HepG2 (cell line): ENCODE data around the gene RPRD2. TPM values are rescaled to one million over a fixed set of nuclear protein-coding genes. Genes with fewer than 3 reads are reported as not detected.
A peak's percentile ranks its signal among the peaks of the same experiment; 100 is the strongest.

ENCODE experiments used
- ARID5B ChIP-seq: IDR thresholded peaks from 2 replicates; pipeline ENCODE4 v1.4.0; 2020; ENCODE audit warnings: mild to moderate bottlenecking, missing genetic modification reagents
- E2F5 ChIP-seq: sonication (generic); formaldehyde crosslinking; conservative IDR thresholded peaks from 2 replicates; pipeline ENCODE4 v1.4.0; 2020; ENCODE audit warnings: missing genetic modification reagents
- GATAD1 ChIP-seq: IDR thresholded peaks from 2 replicates; pipeline ENCODE4 v1.6.1; 2016; ENCODE audit warnings: missing genetic modification reagents, missing compliant biosample characterization
- HMGA1 ChIP-seq: sonication (generic); formaldehyde crosslinking; conservative IDR thresholded peaks from 2 replicates; pipeline ENCODE4 v1.4.0; 2020; ENCODE audit warnings: missing genetic modification reagents
- KDM1A ChIP-seq: IDR thresholded peaks from 2 replicates; pipeline ENCODE4 v1.6.1; 2016; ENCODE audit warnings: missing compliant biosample characterization
- NCOA2 ChIP-seq: sonication (generic); formaldehyde crosslinking; IDR thresholded peaks from 2 replicates; pipeline ENCODE4 v1.8.0; 2022; ENCODE audit warnings: inconsistent platforms
- NFYB ChIP-seq: sonication (generic); formaldehyde crosslinking; IDR thresholded peaks from 2 replicates; pipeline ENCODE4 v1.4.0; 2020; ENCODE audit warnings: missing genetic modification reagents
- PHF8 ChIP-seq: sonication (generic); formaldehyde crosslinking; IDR thresholded peaks from 2 replicates; pipeline ENCODE4 v1.5.0; 2020; ENCODE audit warnings: missing genetic modification reagents
- POGK ChIP-seq: sonication (generic); formaldehyde crosslinking; conservative IDR thresholded peaks from 2 replicates; pipeline ENCODE4 v1.8.0; 2022; ENCODE audit warnings: mild to moderate bottlenecking, moderate library complexity, missing genetic modification reagents
- RBAK ChIP-seq: sonication (generic); formaldehyde crosslinking; IDR thresholded peaks from 2 replicates; pipeline ENCODE4 v1.5.1; 2020; ENCODE audit warnings: mild to moderate bottlenecking, missing genetic modification reagents
- RBFOX2 ChIP-seq: fragments of 200-400 bp; formaldehyde crosslinking; IDR thresholded peaks from 2 replicates; pipeline ENCODE4 v1.6.1; 2017; ENCODE audit warnings: low read depth, mild to moderate bottlenecking, low read length
- RCOR2 ChIP-seq: IDR thresholded peaks from 2 replicates; pipeline ENCODE4 v1.6.1; 2016; ENCODE audit warnings: missing biosample characterization, missing genetic modification reagents
- SMAD1 ChIP-seq: sonication (generic); formaldehyde crosslinking; IDR thresholded peaks from 2 replicates; pipeline ENCODE4 v1.4.0; 2020; ENCODE audit warnings: missing genetic modification reagents, low read depth, mild to moderate bottlenecking, borderline replicate concordance
- SNAPC2 ChIP-seq: sonication (generic); formaldehyde crosslinking; IDR thresholded peaks from 2 replicates; pipeline ENCODE4 v1.8.1; 2022; ENCODE audit warnings: mild to moderate bottlenecking, missing genetic modification reagents
- ZKSCAN5 ChIP-seq: sonication (generic); formaldehyde crosslinking; IDR thresholded peaks from 2 replicates; pipeline ENCODE4 v1.5.1; 2020; ENCODE audit warnings: mild to moderate bottlenecking, missing genetic modification reagents
- ZNF251 ChIP-seq: sonication (generic); formaldehyde crosslinking; IDR thresholded peaks from 2 replicates; pipeline ENCODE4 v1.9.0; 2021; ENCODE audit warnings: mild to moderate bottlenecking, missing genetic modification reagents
- ZNF383 ChIP-seq: sonication (generic); formaldehyde crosslinking; IDR thresholded peaks from 2 replicates; pipeline ENCODE4 v1.4.0; 2020; ENCODE audit warnings: missing genetic modification reagents, mild to moderate bottlenecking, borderline replicate concordance
- ZNF501 ChIP-seq: sonication (generic); formaldehyde crosslinking; IDR thresholded peaks from 2 replicates; pipeline ENCODE4 v1.5.1; 2020; ENCODE audit warnings: mild to moderate bottlenecking, moderate library complexity, missing genetic modification reagents
- ZSCAN20 ChIP-seq: sonication (generic); formaldehyde crosslinking; IDR thresholded peaks from 2 replicates; pipeline ENCODE4 v1.4.0; 2020; ENCODE audit warnings: missing genetic modification reagents, mild to moderate bottlenecking, borderline replicate concordance
- polyA plus RNA-seq, 8 experiments: library from polyadenylated mRNA; depleted of rRNA in 3 of 8; stranded (reverse) in 7 of 8; unstranded in 1 of 8; fragments of >200 nt; fragmentation: Illumina TruSeq in 4 of 8; extraction: Trizol in 4 of 8; gene quantifications; 2 replicates each; pipeline versions ENCODE4 v1.2.1 to v1.2.3, GENCODE V29; 2011 to 2016; ENCODE audit warnings: low read depth in 4 of 8, missing spikeins in 1 of 8, mixed read lengths in 1 of 8; ENCODE audit not compliant: insufficient read depth in 1 of 8
- total RNA-seq, 5 experiments: library from RNA; depleted of rRNA; stranded (reverse); fragments of >200 nt; fragmentation: Illumina TruSeq; extraction: Trizol; gene quantifications; 2 replicates each; pipeline ENCODE4 v1.2.3, GENCODE V29; 2016; ENCODE audit warnings: low read depth in 1 of 5
- TF ChIP-seq, protein P1 (sequence below): IDR thresholded peaks from 2 replicates; pipeline ENCODE4 v1.6.1; 2018; ENCODE audit warnings: missing genetic modification reagents, mild to moderate bottlenecking, missing compliant biosample characterization
- TF ChIP-seq, protein P2 (sequence below): IDR thresholded peaks from 2 replicates; pipeline ENCODE4 v1.6.1; 2012; ENCODE audit warnings: low read depth, low read length, improper control_type of control experiment

RPRD2 gene
- total and polyA plus RNA-seq, 2 of the 13 experiments (the other 11 are each of a cell fraction or from before 2014, with no cell fraction given) = 8.0 to 8.9 TPM

- TF ChIP-seq ARID5B (CRISPR knock-in tag) (peak; percentile 71), RBFOX2 (peak; percentile 69), SMAD1 (CRISPR knock-in tag) (no peak), ZNF251 (no peak), GATAD1 (peak; percentile 98), SNAPC2 (CRISPR knock-in tag) (no peak), NCOA2 (CRISPR knock-in tag) (peak; percentile 60; the same call in 1 of the 2 replicates), POGK (peak; percentile 68; the same call in 1 of the 2 replicates), E2F5 (CRISPR knock-in tag) (peak; percentile 64), RCOR2 (0 out of 2 replicates have a peak, but pooled peaks have one; percentile 44), ZNF383 (no peak), RBAK (no peak), ZKSCAN5 (no peak), PHF8 (CRISPR knock-in tag) (peak; percentile 70), NFYB (CRISPR knock-in tag) (peak; percentile 98), KDM1A (peak; percentile 42; the same call in 1 of the 2 replicates), HMGA1 (CRISPR knock-in tag) (no peak), ZNF501 (CRISPR knock-in tag) (peak; percentile 63), ZSCAN20 (CRISPR knock-in tag) (no peak)
- TF ChIP-seq, protein P1, sequence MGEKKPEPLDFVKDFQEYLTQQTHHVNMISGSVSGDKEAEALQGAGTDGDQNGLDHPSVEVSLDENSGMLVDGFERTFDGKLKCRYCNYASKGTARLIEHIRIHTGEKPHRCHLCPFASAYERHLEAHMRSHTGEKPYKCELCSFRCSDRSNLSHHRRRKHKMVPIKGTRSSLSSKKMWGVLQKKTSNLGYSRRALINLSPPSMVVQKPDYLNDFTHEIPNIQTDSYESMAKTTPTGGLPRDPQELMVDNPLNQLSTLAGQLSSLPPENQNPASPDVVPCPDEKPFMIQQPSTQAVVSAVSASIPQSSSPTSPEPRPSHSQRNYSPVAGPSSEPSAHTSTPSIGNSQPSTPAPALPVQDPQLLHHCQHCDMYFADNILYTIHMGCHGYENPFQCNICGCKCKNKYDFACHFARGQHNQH (CRISPR knock-in tag) = peak; percentile 94; the same call in 1 of the 2 replicates
- TF ChIP-seq, protein P2, sequence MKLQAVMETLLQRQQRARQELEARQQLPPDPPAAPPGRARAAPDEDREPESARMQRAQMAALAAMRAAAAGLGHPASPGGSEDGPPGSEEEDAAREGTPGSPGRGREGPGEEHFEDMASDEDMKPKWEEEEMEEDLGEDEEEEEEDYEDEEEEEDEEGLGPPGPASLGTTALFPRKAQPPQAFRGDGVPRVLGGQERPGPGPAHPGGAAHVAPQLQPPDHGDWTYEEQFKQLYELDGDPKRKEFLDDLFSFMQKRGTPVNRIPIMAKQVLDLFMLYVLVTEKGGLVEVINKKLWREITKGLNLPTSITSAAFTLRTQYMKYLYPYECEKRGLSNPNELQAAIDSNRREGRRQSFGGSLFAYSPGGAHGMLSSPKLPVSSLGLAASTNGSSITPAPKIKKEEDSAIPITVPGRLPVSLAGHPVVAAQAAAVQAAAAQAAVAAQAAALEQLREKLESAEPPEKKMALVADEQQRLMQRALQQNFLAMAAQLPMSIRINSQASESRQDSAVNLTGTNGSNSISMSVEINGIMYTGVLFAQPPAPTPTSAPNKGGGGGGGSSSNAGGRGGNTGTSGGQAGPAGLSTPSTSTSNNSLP = no peak
These were observed 123.2 kb downstream of the RPRD2 start, which contains the start of gene TARS2 (continued) for GRCh38 chr1:150486966-150487762.
